Endothelial cell (in vitro differentiated cells): Measurements from ENCODE around the gene CCDC194. TPM values are rescaled to one million over a fixed set of nuclear protein-coding genes. Genes with fewer than 3 reads are reported as not detected.

Source experiments
- DNase-seq: peaks from one replicate; pipeline ENCODE4 v3.0.0; 2021; ENCODE audit warnings: low spot score
- H3K27ac Mint-ChIP-seq: one replicate; pipeline ENCODE4 v1.8.0; 2021; ENCODE audit warnings: mixed read lengths, inconsistent platforms; ENCODE audit not compliant: unreplicated experiment
- H3K27me3 Mint-ChIP-seq: one replicate; pipeline ENCODE4 v1.8.0; 2021; ENCODE audit warnings: mild to moderate bottlenecking, moderate library complexity, mixed read lengths, inconsistent platforms; ENCODE audit not compliant: unreplicated experiment
- H3K36me3 Mint-ChIP-seq: one replicate; pipeline ENCODE4 v1.8.0; 2021; ENCODE audit warnings: mild to moderate bottlenecking, low read depth, mixed read lengths, inconsistent platforms; ENCODE audit not compliant: unreplicated experiment
- H3K4me1 Mint-ChIP-seq: one replicate; pipeline ENCODE4 v1.8.0; 2021; ENCODE audit warnings: mild to moderate bottlenecking, mixed read lengths, inconsistent platforms; ENCODE audit not compliant: unreplicated experiment
- H3K4me3 Mint-ChIP-seq: one replicate; pipeline ENCODE4 v1.8.0; 2021; ENCODE audit warnings: mild to moderate bottlenecking, mixed read lengths, inconsistent platforms; ENCODE audit not compliant: unreplicated experiment
- H3K9me3 Mint-ChIP-seq: one replicate; pipeline ENCODE4 v1.8.0; 2021; ENCODE audit warnings: mixed read lengths, inconsistent platforms; ENCODE audit not compliant: unreplicated experiment
- total RNA-seq: library from RNA; stranded (reverse); fragmentation: NEBNext Ultra II Directional; extraction: Animal tissue kit (Norgen Biotek cat#: 25700); gene quantifications from one replicate; pipeline ENCODE4 v1.2.1, GENCODE V29; 2021; ENCODE audit not compliant: unreplicated experiment
- TF ChIP-seq, protein P1 (sequence below): fragments of 200-600 bp; sonication (generic); IDR thresholded peaks from one replicate; pipeline ENCODE4 v1.5.0; 2021; ENCODE audit warnings: antibody characterized with exemption; ENCODE audit not compliant: unreplicated experiment

The CCDC194 gene
- total RNA-seq, 1 donor from 2014 or later: 2.7 TPM

DNA sequence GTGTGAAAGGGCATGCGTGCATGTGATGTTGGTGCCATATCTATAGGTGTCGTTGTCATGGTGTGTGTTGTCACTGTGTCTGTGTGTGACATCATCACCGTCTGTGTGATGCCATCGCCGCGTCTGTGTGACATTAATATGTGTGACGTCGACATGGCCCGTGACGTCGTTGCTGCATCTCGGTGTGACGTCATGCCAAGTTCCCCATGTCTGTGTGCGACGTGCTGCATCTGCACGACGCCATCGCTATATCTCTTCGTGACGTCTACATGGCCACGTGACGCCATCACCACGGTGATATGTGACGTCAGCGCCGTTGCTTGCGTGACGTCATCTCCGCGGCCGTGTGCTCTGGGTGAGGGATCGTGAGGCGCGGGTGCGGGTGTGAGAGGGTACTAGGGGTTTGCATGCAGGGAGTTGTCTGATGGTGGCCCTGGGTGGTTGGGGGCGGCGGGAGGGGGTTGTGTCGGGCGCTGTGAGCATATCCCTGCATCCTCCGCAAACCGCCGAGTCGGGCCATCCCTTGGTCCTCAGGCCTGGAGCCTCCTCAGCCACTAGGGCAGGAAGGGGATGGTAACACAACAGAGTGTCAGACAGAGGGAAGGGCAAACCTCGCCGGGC is 42.1 kb downstream of the CCDC194 start:
- Mint-ChIP-seq H3K4me3 (peak overlapping the region; percentile 81), H3K36me3 (peaks cover 28% of the 10 kb centered on the region), H3K27ac (peak overlapping the region; percentile 94), H3K27me3 (peaks cover 33% of the 10 kb centered on the region), H3K9me3 (no peaks in the 10 kb centered on the region), H3K4me1 (peaks cover 41% of the 10 kb centered on the region)
- TF ChIP-seq, protein P1, sequence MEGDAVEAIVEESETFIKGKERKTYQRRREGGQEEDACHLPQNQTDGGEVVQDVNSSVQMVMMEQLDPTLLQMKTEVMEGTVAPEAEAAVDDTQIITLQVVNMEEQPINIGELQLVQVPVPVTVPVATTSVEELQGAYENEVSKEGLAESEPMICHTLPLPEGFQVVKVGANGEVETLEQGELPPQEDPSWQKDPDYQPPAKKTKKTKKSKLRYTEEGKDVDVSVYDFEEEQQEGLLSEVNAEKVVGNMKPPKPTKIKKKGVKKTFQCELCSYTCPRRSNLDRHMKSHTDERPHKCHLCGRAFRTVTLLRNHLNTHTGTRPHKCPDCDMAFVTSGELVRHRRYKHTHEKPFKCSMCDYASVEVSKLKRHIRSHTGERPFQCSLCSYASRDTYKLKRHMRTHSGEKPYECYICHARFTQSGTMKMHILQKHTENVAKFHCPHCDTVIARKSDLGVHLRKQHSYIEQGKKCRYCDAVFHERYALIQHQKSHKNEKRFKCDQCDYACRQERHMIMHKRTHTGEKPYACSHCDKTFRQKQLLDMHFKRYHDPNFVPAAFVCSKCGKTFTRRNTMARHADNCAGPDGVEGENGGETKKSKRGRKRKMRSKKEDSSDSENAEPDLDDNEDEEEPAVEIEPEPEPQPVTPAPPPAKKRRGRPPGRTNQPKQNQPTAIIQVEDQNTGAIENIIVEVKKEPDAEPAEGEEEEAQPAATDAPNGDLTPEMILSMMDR: no peak
- no peak for DNase-seq

DNA sequence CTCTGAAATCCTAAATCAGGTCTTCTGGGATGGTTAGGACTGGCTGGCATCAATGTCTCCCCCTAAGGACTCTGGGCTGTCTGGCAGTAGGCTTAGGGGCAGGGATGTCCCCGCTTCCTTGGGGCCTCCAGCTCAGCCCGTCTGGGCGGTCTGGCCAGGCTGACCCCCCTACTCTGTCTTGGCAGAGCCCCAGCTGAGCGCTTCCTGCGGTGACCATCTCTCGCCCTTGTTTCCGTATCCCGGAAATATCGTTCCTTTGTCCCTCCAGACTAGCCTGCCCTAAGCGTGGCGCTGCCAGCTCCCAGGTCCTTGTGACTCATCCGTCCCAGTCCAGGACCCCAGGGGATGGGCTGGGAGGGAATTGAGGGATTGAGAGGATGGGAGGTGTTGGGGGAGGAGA is 45.3 kb downstream of the CCDC194 start:
- Mint-ChIP-seq H3K27me3 (peaks cover 32% of the 10 kb centered on the region), H3K27ac (peak overlapping the region; percentile 48), H3K9me3 (no peaks in the 10 kb centered on the region), H3K4me3 (no peak overlapping the region), H3K36me3 (peaks cover 20% of the 10 kb centered on the region), H3K4me1 (peaks cover 36% of the 10 kb centered on the region)
- peak; percentile 45 for DNase-seq
- TF ChIP-seq, protein P1: no peak

DNA sequence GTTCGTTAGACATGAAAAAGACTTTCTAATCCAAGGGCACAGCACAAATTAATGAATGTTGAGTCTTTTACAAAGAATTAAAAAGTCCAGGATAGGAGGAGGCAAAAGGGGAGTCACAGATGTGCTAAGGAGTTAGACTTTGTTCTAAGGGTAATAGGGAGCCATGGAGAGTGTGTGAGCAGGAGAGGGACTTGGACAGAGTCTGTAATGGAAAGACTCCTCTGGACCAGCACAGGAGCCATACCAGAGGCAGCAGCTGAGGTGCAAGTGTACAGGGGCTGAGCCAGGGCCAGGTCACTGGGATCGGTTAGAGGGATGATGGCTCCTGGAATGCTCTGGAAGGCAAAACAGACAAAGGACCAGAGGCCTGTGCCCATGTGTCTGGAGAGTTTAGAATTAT is 46.1 kb downstream of the CCDC194 start:
- Mint-ChIP-seq H3K4me3 (peak overlapping the region; percentile 40), H3K4me1 (peaks cover 28% of the 10 kb centered on the region), H3K27me3 (peaks cover 27% of the 10 kb centered on the region), H3K27ac (peak overlapping the region; percentile 72), H3K36me3 (peaks cover 11% of the 10 kb centered on the region), H3K9me3 (no peaks in the 10 kb centered on the region)
- TF ChIP-seq, protein P1: no peak
- DNase-seq: no peak

DNA sequence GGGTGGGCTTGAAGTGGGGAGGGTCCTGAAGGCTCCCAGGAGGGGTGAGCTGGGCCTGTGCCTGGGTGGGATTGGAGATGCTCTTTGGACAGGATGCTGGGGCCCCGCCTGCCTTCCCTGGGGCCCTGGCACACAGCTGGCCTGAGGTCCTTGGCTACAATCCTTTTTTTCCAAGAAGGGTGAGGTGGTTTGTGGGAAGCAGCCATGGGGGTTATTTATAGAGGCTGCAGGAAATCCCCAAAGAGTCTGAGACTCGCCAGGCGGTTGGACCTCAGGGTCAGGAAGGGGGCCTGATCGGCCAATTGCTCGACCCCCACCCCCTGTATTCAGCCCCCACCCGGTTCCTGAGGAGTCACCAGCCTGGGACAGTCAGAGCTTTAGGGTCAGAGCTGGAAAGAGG is 46.6 kb downstream of the CCDC194 start:
- Mint-ChIP-seq H3K27ac (peak overlapping the region; percentile 36), H3K27me3 (peaks cover 23% of the 10 kb centered on the region), H3K36me3 (peaks cover 7% of the 10 kb centered on the region), H3K9me3 (no peaks in the 10 kb centered on the region), H3K4me1 (peaks cover 23% of the 10 kb centered on the region), H3K4me3 (peak overlapping the region; percentile 40)
- TF ChIP-seq, protein P1: no peak
- no peak for DNase-seq

DNA sequence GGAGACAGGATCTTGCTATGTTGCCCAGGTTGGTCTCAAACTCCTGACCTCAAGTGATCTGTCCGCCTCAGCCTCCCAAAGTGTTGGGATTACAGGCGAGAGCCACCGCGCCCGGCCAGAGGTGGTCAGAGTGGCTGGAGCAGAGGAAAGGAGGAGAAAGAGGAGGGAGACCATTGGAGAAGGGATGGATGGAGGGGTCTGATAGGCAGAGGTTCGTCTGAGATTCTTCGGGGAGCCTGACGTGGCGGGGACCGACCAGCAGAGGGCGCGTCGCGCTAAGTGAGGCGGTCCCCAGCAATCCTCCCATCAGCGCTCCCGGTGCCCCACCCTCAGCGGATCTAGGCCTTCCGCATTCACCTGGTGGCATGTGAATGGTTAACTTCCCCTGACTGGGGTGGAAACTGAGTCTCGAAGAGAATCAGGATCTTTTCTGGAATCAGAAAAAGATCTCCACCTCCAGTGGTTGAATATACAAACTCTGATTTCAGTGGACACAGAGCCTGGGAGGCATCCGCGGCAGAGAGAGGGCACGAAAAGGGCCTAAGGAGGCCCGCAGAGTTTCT is 47.8 kb downstream of the CCDC194 start:
- peak; percentile 87 for DNase-seq
- Mint-ChIP-seq H3K9me3 (no peaks in the 10 kb centered on the region), H3K36me3 (peaks cover 3% of the 10 kb centered on the region), H3K27me3 (peaks cover 21% of the 10 kb centered on the region), H3K27ac (peak overlapping the region; percentile 72), H3K4me3 (no peak overlapping the region), H3K4me1 (peaks cover 17% of the 10 kb centered on the region)
- TF ChIP-seq, protein P1: peak; percentile 94
